Activated CD4-positive, alpha-beta T cell treated with anti-CD3 and anti-CD28 coated beads, Interleukin-2, Interleukin-6, amounts not matched to agents 100 ng/mL and 50 ng/mL, durations not matched to agents 16 hours and 8 hours (primary cell): ENCODE measurements around the gene ASB12.

ENCODE experiments used
- DNase-seq: peaks from one replicate; pipeline ENCODE4 v3.0.0-alpha.2; 2020

ASB12 gene

DNA sequence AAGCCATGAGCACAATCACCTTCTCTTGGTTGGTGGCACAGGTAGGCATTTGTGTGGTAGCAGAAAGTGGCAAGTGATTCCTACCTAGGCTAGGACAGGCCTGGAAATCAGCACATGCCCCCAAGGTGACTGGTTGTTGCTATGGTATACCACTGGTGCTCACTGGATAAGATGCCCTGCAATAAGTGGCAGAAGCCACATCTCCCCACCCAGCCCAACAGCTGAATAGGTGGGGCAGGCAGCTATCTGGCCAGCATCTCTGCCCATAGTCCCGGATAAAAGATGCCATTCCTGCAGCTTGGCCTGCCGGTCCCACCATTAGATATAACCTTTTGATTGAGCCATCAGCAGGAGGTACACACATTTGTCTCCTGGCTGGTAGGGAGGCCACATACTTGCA lies 46.0 kb downstream of the ASB12 start:
- no peak for DNase-seq

DNA sequence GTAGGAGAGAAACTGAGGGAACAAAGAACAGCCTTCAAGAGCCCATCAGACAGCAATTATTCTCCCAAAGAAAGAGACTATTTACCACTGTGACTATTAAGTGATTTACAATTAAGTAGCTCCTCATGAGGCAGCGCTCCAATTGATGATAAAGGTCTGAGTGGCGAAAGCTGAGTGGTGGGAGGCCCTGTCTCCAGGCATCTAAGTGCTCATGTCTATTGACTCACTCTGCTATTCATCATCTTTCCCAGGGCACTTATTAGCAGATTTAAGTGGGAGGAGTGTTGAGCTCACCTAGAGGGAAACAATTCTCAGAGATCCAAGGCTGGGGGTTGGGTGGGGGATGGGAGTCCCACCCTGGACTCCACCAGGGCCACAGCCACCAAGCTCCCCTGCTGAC lies 48.2 kb downstream of the ASB12 start:
- no peak for DNase-seq

DNA sequence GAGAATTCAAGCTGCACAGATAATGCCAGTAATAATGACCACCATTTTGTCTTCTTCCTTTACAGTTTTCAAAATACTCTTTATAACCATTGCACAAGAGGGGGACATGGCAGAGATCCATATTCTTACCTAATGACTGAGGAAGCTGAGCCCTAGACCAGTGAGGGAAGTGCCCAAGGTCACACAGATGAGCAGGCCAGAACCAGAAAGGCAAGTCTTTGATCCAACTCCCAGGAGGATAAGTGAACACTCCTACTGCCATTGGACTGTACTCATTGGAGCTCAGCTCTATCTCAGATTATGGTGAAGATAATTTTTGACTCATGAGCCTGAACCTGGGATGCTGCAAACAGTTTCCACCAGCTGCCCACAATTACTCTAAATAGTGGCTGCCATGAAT lies 53.5 kb downstream of the ASB12 start:
- DNase-seq: no peak
